T-helper 2 cell treated with Interferon-gamma antibody and Interleukin-4, amounts not matched to agents 100 ng/mL and 5 ng/mL, for 36 hours (primary cell): ENCODE measurements around the gene KCP. TPM values are rescaled to one million over a fixed set of nuclear protein-coding genes. Genes with fewer than 3 reads are reported as not detected.

ENCODE experiments used
- intact Hi-C: fragments of 100-400 bp; cut with micrococcal nuclease; formaldehyde crosslinking; loops from one replicate; pipeline ENCODE4 v1.15.1; 2023
- total RNA-seq: library from RNA; stranded (reverse); gene quantifications from 2 replicates; pipeline ENCODE4 v1.2.3, GENCODE V29; 2022

The KCP gene
- total RNA-seq, 1 donor from 2014 or later, result 0.09 TPM

DNA sequence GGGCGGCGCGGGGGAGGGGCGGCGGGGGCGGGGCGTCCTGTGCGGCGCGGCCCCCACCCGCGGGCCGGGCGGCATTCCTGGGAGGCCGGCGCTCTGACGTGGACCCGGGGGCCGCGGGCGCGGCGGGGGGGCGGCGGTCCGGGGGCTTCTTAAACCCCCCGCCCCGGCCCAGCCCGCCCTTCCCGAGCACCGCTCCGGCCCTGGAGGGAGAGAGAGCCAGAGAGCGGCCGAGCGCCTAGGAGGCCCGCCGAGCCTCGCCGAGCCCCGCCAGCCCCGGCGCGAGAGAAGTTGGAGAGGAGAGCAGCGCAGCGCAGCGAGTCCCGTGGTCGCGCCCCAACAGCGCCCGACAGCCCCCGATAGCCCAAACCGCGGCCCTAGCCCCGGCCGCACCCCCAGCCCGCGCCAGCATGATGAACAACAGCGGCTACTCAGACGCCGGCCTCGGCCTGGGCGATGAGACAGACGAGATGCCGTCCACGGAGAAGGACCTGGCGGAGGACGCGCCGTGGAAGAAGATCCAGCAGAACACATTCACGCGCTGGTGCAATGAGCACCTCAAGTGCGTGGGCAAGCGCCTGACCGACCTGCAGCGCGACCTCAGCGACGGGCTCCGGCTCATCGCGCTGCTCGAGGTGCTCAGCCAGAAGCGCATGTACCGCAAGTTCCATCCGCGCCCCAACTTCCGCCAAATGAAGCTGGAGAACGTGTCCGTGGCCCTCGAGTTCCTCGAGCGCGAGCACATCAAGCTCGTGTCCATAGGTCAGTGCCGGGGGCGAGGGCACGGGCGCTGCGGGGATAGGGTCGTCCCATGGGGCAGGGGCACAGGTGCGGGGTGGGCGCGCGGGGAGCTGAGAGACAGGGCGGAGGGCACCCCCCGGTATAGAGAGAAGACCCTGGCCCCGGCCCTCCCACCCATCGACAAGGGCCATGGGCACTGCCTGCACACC, 80.0 kb downstream of the KCP start, which contains the start of gene FLNC:
Gene FLNC (plus strand): TSS at position 176 of the 947 bp plus-strand sequence. CDS start 232 bp downstream, at position 408.
- intact Hi-C loops, result no loop called here

DNA sequence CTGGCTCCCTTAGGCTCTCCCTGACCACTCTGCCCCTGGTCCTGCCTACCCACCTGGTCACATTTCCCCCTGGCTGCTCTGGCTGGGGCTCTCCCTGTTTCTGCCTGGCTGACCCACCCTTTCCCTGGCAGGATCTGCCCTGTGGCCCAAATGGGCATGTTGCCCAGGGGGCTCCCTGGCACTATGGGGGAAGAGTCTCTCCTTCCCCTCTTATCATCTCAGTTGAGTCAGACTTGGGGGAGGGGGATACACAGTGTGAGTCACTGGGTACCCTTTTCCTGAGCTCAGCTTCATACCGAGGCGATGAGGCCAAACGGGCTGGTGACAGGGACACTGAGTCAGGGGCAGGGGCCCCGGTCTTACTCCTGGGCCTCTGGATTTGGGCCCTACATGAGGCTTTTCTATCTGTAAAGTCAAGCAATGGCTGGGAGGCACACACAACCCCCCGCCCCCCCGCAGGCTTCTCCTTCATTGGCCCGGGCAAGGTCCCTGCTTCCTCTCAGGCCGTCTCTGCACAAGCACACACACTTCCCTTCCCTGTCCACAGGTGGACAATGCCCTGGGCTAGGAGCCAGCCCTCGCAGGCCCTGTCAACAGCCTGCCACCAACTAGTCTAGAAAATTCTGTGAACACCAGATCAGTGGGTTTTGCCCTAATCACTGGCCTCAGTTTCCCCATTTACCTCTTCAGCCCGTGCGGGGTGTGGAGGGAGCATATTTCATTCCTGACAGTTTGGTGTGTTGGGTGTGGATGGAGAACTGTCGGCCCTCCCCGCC, 80.9 kb downstream of the KCP start:
- intact Hi-C loops, result no loop called here

DNA sequence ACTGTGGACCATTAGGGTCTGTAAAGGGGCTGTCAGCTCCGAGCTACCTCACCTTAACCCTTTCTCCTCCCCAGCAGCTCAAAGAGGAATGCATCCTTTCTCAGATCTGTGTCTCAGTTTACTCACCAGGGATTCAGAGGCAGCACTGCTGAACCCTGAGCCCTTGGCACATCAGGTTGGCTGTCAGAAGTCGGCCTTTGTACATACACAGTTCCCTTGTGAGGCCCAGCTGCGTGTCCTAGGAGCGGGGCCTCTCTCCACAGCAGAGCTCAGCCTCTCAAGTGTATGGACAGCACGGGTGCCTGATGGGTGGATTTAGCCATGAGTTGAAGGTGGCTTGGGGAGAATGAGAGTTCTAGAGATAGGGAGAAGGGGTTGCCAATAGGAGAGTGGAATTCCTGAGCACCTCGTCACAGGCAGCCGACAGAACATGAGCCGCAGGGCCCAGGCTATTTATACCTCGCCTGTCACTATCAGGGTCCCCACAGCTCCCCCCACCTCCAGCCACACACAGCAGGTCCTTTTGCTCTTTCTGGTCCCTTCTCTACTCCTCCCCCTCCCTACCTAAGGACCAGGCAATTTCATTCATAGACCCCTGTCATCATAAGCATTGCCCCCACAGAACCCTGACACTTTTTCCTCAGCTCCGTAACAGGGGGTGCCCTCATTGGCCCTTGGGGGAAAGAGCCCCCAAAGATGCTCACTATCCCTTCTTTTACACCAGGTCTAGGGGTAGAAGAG, 82.4 kb downstream of the KCP start:
- intact Hi-C loops, result no loop called here

DNA sequence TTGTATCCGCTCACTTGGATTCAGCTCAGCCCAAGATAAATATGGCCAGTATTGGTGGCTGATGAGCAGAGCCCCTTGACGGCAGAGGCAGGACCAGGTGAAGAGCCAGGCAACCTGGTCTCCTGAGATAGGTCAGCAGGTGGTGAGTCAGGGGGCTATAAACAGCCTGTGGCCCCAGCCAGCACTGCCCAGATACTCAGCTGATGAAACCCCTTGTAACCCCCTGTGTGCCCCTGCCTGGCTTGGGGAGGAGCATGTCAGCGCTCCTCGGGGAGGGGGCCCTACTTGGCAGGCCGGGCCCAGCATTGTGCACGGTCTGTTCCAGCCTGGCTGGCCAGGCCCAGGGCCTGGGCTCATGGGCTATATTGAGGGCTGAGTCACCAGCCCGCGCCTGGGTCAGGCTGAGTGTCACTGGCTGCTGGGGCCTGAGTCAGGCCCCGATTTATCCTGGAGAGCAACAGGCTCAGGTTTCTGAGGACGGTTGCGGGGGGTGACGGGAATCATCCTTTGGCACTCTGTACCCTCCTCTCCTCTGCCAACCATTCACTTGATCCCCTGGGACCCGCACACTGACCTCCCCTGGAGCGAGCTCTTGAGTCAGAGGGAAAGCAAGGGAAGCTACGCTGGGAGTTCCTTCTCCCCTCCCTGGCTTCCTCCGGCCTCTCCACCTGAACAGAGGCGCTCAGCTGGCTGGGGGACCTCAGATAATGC, 83.1 kb downstream of the KCP start:
- intact Hi-C loops, result no loop called here

DNA sequence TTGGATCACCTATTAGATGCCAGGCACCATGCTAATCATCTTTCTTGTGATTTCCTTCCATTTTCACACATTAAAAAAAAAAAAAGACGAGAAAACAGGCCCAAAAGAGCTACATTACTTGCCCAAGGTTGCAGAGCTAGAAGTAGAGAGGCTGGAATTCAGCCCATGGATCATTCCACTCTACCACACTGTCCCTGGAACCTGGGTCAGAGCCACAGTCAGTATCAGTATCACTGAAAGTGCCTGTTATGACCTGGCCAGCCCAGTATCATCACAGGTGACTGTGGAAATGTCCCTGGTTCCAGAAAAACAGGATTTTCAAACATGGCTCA, 83.6 kb downstream of the KCP start:
- intact Hi-C loops, result no loop called here

Other genes with a start within 250 kb of the KCP start
- 0.68 and 0.95 TPM in 2 replicates for gene GARIN1A, start 238.4 kb downstream of the KCP start, total RNA-seq
- gene CALU, start 171.3 kb downstream of the KCP start, total RNA-seq, result 43.9 and 44.2 TPM in 2 replicates
- gene OPN1SW, start 134.9 kb downstream of the KCP start, total RNA-seq, result not detected in 2 replicates
- gene CCDC136, start 118.7 kb downstream of the KCP start, total RNA-seq, result 11.3 and 13.5 TPM in 2 replicates
- gene FLNC, start 80.3 kb downstream of the KCP start, total RNA-seq, result not detected in 2 replicates
- 106 and 107 TPM in 2 replicates for gene ATP6V1F, start 47.9 kb downstream of the KCP start, total RNA-seq
- gene IRF5, start 27.2 kb upstream of the KCP start, total RNA-seq, result 7.2 and 8.0 TPM in 2 replicates
- gene TNPO3, start 144.4 kb upstream of the KCP start, total RNA-seq, result 43.1 and 43.5 TPM in 2 replicates
- 2.7 and 3.0 TPM in 2 replicates for gene TSPAN33, start 234.0 kb upstream of the KCP start, total RNA-seq